Heart left ventricle (tissue), 13 donors: ENCODE measurements around the gene LCNL1.

ENCODE experiments used
- CTCF ChIP-seq, 12 donors: fragments of 200-600 bp; sonication (generic) in 4 of 12; IDR thresholded peaks; one replicate each; pipeline versions ENCODE4 v1.5.0 to v1.8.0; 2018 to 2022; ENCODE audit warnings: antibody characterized with exemption in 12 of 12, mild to moderate bottlenecking in 5 of 12
- POLR2A ChIP-seq, 2 donors: fragments of 450-650 bp; IDR thresholded peaks; one replicate each; pipeline ENCODE4 v1.6.1; 2017; ENCODE audit warnings: antibody characterized with exemption in 2 of 2, mild to moderate bottlenecking in 2 of 2, moderate library complexity in 2 of 2
- donor health status: ischemic (EF 13 %, LVEDD 7.1; RV severe dilation, severe dysfunction).
- donor health status: DM: no; HTN: yes; CAD: no.
- donor health status: DM: no; HTN: no; CAD: no.
- donor health status: ischemic (EF 25% LVEDD 6.9; RV normal size, moderate dysfunction).
- donor health status: ischemic (EF 25% LVEDD 5.7; RV mildly dilated, moderate dysfunction).
- donor health status: ischemic (EF 35%, LVEDD 5.7; RV mildly dilated, moderate dysfunction).
- donor health status: nonischemic (EF 11% LVEDD 7.7; RV severe dilation, severe dysfunction).
- donor health status: DM: yes; HTN: yes; CAD: no.
- donor health status: PGD.
- donor health status: ischemic (EF 29% LVEDD 5.4; RV normal size, mild dysfunction).
- donor health status: nonischemic (EF 23%, LVEDD 6.1; RV moderate dilation, normal function).

- TF ChIP-seq CTCF (IDR thresholded peaks at IDR 0.05) = no peak
- no peak for TF ChIP-seq POLR2A (IDR thresholded peaks at IDR 0.05)
Observed at GRCh38 chr9:136960938-136961275, 21.9 kb upstream of the LCNL1 start.
